Stimulated activated effector memory CD8-positive, alpha-beta T cell treated with anti-CD3 and anti-CD28 coated beads, Interleukin-12 subunit alpha, Interleukin-12 subunit beta, amount 100 ng/mL, for 72 hours (primary cell): ENCODE measurements around the gene GUK1.
"Not testable (repeated sequence)": the region's sequence is repeated elsewhere in the genome, so short reads cannot be mapped to it uniquely, and the experiment has no call there.

ENCODE experiments used
- ATAC-seq: fragments of 150-1000 bp; cut with Tn5 transposase; 2 replicates; pipeline ENCODE4 v1.10.0; 2021
- DNase-seq, 2 donors: peaks; one replicate each; pipeline ENCODE4 v3.0.0; 2021 to 2022; ENCODE audit warnings: low spot score in 2 of 2
- H3K27ac Mint-ChIP-seq: one replicate; pipeline ENCODE4 v1.8.0; 2022; ENCODE audit warnings: mild to moderate bottlenecking, mixed read lengths
- H3K36me3 Mint-ChIP-seq: one replicate; pipeline ENCODE4 v1.8.0; 2022; ENCODE audit warnings: mild to moderate bottlenecking, mixed read lengths
- H3K4me1 Mint-ChIP-seq: one replicate; pipeline ENCODE4 v1.8.0; 2022; ENCODE audit warnings: mixed read lengths
- H3K4me3 Mint-ChIP-seq: one replicate; pipeline ENCODE4 v1.8.0; 2022; ENCODE audit warnings: mild to moderate bottlenecking, mixed read lengths
- H3K9me3 Mint-ChIP-seq: one replicate; pipeline ENCODE4 v1.8.0; 2022; ENCODE audit warnings: mixed read lengths

Gene GUK1

DNA sequence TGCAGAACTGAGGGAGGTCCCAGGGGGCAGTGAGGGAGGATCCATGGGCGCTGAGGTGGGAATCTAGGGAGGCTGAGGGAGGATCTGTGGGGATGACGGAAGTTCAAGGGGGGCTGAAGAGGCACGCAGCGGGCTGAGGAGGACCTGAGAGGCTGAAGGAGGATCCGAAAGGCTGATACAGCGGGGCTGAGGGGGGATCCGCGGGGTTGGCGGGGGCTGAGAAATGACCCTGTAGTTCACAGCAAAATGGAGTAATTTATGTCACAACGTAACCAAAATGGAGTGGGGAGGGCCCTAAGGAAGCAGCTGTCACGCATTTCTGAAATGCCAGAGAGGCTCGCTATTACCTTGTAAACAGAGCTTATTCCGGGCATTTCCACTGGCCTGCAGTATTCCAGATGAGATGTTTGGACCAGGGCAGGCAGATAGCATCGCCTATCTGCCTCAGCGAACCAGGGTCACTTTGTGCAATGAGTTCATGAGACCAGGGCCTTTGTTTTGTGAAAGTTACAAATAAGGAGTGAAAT lies 30.1 kb upstream of the GUK1 start:
- peaks cover 35% of the 10 kb centered on the region for H3K36me3 Mint-ChIP-seq
- DNase-seq (no peak), ATAC-seq (no peak)
- peaks cover 35% of the 10 kb centered on the region for H3K4me1 Mint-ChIP-seq
- H3K4me3 Mint-ChIP-seq, result peak overlapping the region; percentile 91
- peak overlapping the region; percentile 94 for H3K27ac Mint-ChIP-seq
- no peaks in the 10 kb centered on the region for H3K9me3 Mint-ChIP-seq

DNA sequence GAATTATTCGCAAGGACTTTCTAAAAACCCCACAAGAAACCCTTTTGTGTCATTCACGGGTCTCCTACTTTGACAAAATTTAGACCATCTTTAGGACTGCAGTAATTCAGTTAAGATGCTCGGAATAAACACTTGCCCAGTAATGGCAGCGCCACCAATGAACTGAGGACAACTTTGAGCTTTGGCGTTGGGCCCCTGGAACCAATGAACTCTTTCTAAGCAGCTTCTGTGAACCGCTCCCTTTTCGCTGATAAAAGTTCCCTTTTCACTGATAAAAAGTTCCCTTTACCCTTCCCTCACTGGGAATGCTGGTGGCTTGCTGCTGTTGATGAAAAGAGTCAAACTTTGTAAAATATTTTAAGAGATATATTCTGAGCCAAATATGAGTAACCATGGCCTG lies 29.5 kb upstream of the GUK1 start:
- peak overlapping the region; percentile 91 for H3K4me3 Mint-ChIP-seq
- ATAC-seq (no peak), DNase-seq (no peak)
- H3K9me3 Mint-ChIP-seq, result no peaks in the 10 kb centered on the region
- peaks cover 34% of the 10 kb centered on the region for H3K4me1 Mint-ChIP-seq
- no peak overlapping the region for H3K27ac Mint-ChIP-seq
- peaks cover 32% of the 10 kb centered on the region for H3K36me3 Mint-ChIP-seq

DNA sequence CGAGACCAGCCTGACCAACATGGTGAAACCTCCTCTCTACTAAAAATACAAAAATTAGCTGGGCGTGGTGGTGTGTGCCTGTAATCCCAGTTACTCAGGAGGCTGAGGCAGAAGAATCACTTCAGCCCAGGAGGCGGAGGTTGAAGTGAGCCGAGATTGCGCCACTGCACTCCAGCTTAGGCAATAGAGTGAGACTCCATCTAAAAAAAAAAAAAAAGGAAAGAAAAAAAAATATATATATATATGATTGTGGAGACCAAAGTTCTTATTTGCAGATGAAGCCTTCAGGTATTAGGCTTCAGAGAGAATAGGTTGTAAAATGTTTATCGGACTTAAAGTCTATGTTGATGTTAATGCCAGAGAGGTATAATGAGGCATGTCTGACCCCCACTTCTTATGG lies 28.8 kb upstream of the GUK1 start:
- DNase-seq, H3K27ac Mint-ChIP-seq, H3K9me3 Mint-ChIP-seq, H3K4me3 Mint-ChIP-seq, ATAC-seq: not testable (repeated sequence)
- Mint-ChIP-seq H3K36me3 (peaks cover 25% of the 10 kb centered on the region), H3K4me1 (peaks cover 34% of the 10 kb centered on the region)

DNA sequence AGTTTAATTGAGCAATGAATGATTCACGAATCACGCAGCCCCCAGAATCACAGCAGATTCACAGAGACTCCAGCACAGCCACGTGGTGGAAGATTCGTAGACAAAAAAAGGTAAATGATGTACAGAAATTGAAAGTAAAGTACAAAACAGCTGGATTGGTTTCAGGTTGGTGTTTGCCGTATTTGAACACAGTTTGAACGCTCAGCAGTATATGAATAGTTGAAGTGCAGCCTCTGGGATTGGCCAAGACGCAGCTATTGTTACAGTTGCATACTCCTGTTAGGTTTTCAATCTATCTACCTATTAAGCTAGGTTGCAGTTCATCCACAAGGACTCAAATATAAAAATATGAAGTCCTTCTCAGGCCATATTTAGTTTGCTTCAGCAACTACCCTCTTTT lies 27.9 kb upstream of the GUK1 start:
- DNase-seq, result no peak
- no peak for ATAC-seq
- Mint-ChIP-seq H3K9me3 (no peaks in the 10 kb centered on the region), H3K4me3 (no peak overlapping the region), H3K4me1 (peaks cover 28% of the 10 kb centered on the region), H3K36me3 (peaks cover 16% of the 10 kb centered on the region), H3K27ac (no peak overlapping the region)

DNA sequence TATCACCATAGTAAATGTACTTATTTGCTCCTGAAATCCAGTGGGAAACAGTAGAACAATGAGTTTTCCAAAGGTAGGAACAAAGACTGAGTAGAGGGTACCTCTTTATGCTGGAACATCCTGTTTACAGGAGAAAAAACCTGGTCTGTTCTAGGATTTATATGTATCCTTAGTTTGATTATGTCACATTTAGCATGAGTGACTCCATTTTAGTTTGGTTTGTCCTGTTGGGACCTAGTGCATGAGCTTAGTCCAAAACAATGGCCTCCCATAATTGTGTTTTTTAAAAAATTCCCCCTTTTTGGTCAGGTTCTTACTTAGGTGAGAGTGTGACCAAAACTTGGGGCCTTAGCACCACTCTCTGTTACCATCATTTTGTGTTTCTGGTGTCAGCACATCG lies 27.5 kb upstream of the GUK1 start:
- Mint-ChIP-seq H3K4me1 (peaks cover 26% of the 10 kb centered on the region), H3K9me3 (no peaks in the 10 kb centered on the region), H3K27ac (no peak overlapping the region), H3K4me3 (no peak overlapping the region), H3K36me3 (peaks cover 12% of the 10 kb centered on the region)
- ATAC-seq (no peak), DNase-seq (no peak)

DNA sequence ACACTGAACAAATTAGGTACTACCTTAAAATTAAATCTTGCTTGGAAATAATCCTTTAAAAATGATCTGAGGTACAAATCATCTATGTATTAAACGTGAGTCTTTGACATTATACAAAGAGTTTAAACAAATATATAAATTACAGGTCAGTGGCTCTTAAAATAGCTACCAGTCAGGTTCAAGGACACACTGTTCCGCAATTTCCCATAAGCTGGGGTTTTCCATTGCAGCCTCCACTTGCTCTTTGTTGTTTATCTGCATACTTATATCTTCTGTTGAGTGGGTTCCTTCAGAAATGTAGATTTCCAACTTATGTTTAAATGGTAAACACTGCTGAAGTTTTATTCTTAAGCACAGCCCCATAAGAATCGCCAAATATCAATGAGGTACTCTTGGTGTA lies 25.3 kb upstream of the GUK1 start:
- Mint-ChIP-seq H3K36me3 (peaks cover under 1% of the 10 kb centered on the region), H3K27ac (no peak overlapping the region), H3K4me3 (no peak overlapping the region), H3K4me1 (peaks cover 4% of the 10 kb centered on the region), H3K9me3 (peaks cover 3% of the 10 kb centered on the region)
- ATAC-seq, result no peak
- no peak for DNase-seq

DNA sequence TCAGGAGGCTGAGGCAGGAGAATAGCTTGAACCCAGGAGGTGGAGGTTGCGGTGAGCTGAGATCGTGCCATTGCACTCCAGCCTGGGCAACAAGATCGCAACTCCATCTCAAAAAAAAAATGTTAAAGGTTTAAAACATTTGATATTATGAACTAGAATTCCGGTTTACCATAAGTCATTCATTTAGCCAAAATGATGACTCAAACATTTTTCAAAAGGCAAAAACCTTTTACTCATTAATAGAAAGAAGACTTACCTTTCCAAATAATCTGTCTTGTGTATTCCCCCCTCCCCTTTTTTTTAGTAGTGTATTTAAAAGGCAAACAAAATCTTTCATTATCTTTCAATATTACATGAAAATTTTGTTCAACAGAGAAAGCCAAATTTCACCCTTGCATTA lies 22.7 kb upstream of the GUK1 start:
- Mint-ChIP-seq H3K27ac (no peak overlapping the region), H3K4me3 (no peak overlapping the region), H3K36me3 (no peaks in the 10 kb centered on the region), H3K4me1 (no peaks in the 10 kb centered on the region), H3K9me3 (peaks cover 3% of the 10 kb centered on the region)
- no peak for DNase-seq
- ATAC-seq, result no peak

DNA sequence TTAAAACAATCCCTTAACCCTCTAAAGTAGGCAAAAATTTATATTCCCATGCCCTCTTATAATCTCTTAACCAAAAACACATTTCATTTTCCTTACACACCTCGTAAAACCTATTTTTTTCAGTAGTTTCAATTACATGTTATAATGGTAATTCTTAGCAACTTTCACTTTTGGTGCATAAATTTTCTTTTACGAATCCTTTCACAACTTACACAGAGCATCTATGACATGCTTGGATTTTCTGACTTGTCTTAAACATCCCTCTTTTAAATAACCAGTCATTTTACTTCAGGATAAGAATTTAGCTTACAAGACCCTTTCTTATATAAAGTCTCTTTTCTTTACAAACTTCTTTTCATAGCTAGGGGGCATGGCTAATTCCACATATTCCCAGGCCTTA lies 22.0 kb upstream of the GUK1 start:
- no peak for ATAC-seq
- no peak overlapping the region for H3K4me3 Mint-ChIP-seq
- DNase-seq, result no peak
- no peaks in the 10 kb centered on the region for H3K36me3 Mint-ChIP-seq
- H3K9me3 Mint-ChIP-seq, result peaks cover 3% of the 10 kb centered on the region
- H3K27ac Mint-ChIP-seq, result no peak overlapping the region
- no peaks in the 10 kb centered on the region for H3K4me1 Mint-ChIP-seq

DNA sequence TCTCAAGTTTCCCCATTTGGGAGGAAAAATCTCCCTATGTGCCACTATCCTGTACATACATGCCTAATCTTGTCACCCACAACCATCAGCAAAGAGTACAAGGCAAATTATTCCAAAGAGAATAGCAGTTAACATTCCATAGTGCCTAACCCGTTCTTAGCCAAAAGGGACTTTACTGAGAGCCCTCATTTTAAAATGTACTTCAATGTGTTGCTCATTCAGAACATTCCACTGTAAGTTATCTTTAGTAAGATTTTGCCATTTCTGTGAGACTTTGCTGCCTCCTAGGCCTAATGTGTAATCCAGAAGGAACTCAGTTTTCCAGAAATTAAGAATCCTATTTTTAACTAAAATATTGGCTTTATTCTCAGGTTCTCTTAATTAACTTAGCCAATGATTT lies 19.7 kb upstream of the GUK1 start:
- Mint-ChIP-seq H3K4me3 (no peak overlapping the region), H3K4me1 (no peaks in the 10 kb centered on the region), H3K36me3 (no peaks in the 10 kb centered on the region), H3K27ac (no peak overlapping the region), H3K9me3 (peaks cover 3% of the 10 kb centered on the region)
- DNase-seq, result no peak
- ATAC-seq, result no peak

DNA sequence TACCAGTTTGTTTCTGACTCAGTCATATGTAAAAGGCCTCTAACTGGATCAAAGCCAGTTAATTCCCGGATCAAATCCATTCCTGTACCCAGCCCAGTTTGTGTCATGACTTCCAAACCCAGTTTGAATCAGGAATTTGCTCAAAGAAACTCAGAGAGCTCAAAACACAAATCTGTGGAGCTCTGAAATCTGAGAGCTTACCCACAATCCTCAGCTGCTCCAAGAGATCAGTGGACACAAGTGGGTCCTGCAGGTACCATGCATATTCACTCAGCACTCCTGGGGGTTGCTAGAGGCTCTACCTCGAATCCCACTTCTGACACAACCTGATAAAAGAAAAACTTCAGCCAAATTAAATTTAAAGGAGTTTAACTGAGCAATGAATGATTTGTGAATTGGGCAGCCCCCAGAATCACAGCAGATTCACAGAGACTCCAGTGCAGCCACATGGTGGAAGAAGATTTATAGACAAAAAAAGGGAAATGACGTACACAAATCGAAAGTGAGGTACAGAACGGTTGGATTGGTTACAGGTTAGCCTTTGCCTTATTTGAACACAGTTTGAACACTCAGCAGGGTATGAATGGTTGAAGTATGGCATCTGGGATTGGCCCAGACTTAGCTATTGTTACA lies 19.1 kb upstream of the GUK1 start:
- H3K4me1 Mint-ChIP-seq, result no peaks in the 10 kb centered on the region
- peaks cover 3% of the 10 kb centered on the region for H3K9me3 Mint-ChIP-seq
- no peak overlapping the region for H3K27ac Mint-ChIP-seq
- no peak overlapping the region for H3K4me3 Mint-ChIP-seq
- no peak for ATAC-seq
- H3K36me3 Mint-ChIP-seq, result no peaks in the 10 kb centered on the region
- DNase-seq, result no peak

DNA sequence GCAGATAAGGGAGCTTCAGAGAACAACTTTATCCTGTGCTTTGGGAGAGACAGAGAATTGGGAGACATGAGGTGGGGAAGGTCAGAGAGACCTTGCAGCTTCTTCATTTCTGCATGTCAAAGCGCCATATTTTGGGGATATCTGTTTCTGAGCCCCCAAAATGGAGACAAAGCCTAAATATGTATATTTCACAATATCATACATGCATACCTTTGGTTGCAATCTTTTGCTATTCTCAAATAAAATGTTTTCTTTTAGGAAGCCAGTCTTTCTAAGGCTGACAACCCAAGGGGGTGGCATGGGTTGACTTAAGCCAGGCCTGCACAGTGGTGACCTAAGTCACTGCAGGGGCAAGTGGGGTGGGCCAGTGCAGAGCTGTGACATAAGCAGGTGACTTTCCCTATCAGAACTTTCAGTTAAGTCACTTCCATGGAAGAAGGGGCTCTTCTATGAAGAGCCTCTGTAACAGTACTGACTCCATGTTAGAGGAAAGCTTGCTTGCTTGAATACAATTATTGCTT lies 17.1 kb upstream of the GUK1 start:
- DNase-seq (no peak), ATAC-seq (no peak)
- Mint-ChIP-seq H3K4me3 (no peak overlapping the region), H3K27ac (no peak overlapping the region), H3K9me3 (peaks cover 2% of the 10 kb centered on the region), H3K4me1 (no peaks in the 10 kb centered on the region), H3K36me3 (no peaks in the 10 kb centered on the region)

DNA sequence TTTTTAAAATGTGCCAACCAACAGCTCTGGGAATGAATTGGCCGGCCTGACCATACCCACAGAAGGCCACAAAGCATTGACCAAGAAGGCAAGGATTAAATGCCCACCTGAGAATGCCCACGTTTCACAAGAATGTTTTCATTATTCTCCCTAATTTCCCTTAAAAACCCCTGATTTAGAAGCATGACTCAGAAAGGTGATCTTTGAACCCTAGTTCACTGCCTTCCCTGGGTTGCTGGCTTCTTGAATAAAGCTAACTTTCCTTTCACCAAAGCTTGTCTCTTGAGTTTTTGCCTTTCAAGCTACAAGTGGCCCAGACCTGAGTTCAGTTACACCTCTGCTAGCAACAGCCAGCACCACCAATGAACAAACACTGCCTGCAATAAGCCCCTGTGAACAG lies 16.6 kb upstream of the GUK1 start:
- no peak for ATAC-seq
- no peaks in the 10 kb centered on the region for H3K9me3 Mint-ChIP-seq
- no peak overlapping the region for H3K27ac Mint-ChIP-seq
- no peaks in the 10 kb centered on the region for H3K36me3 Mint-ChIP-seq
- H3K4me1 Mint-ChIP-seq, result no peaks in the 10 kb centered on the region
- no peak for DNase-seq
- no peak overlapping the region for H3K4me3 Mint-ChIP-seq

DNA sequence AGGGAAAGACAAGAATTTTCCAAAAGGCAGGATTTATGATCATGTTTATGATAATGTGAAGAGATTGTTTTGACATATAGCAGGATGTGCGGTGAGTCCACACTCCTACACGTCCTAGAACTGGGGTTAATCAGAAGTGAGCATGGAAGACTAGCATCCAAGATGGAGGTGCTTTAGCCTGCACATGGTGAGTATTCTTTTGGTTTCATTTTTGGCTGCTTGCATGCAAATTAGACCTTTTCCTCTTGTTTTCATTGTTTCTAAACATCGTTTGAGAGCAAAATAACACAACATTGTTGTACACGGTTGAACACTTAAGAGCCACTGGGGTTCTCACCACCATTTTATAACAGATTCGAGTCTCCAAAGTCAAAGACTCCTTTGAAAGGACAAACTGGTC lies 14.9 kb upstream of the GUK1 start:
- Mint-ChIP-seq H3K4me3 (no peak overlapping the region), H3K9me3 (no peaks in the 10 kb centered on the region), H3K36me3 (no peaks in the 10 kb centered on the region), H3K4me1 (no peaks in the 10 kb centered on the region), H3K27ac (no peak overlapping the region)
- DNase-seq, result no peak
- no peak for ATAC-seq

DNA sequence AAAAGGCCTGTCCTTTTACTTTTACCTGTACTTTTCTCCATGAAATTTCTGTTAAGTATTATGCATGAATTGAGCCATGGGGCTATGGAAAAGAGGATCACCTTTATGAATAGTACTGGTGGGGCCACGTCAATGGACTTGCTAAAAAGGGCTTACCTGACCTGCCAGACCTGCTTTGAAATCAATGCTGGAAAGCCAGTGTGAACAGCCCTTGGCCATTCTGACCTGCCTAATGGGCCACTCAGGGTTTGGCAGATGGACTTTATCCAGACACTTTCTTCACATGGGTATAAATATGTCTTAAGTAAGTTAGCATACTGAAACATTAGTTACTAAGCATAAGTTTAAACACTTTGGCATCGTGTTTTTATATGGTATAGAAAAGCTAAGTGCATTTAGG lies 8.3 kb upstream of the GUK1 start:
- Mint-ChIP-seq H3K27ac (no peak overlapping the region), H3K4me1 (peaks cover 7% of the 10 kb centered on the region), H3K36me3 (no peaks in the 10 kb centered on the region), H3K9me3 (no peaks in the 10 kb centered on the region), H3K4me3 (no peak overlapping the region)
- no peak for DNase-seq
- ATAC-seq, result no peak

DNA sequence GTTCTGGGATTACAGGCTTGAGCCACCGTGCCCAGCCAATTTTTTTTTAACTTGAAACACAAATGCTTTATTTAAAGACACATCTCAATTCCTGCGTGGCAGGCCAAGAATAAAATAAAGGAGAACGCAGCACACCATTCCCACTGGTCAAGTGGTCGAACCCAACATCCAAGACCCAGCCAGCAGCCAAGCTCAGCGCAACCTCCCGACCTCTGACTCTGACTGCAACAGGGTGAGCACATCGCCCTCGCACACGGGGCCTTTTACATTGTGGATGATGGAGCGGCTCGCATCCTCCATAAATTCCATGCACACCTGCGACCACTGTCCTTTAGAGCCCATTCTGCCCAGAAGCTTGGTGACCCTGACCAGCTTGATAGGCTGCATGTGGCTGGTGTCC lies 5.5 kb upstream of the GUK1 start:
- Mint-ChIP-seq H3K27ac (peak overlapping the region; percentile 63), H3K36me3 (peaks cover 2% of the 10 kb centered on the region), H3K4me1 (peaks cover 15% of the 10 kb centered on the region), H3K9me3 (no peaks in the 10 kb centered on the region), H3K4me3 (no peak overlapping the region)
- DNase-seq, result no peak
- ATAC-seq, result no peak

DNA sequence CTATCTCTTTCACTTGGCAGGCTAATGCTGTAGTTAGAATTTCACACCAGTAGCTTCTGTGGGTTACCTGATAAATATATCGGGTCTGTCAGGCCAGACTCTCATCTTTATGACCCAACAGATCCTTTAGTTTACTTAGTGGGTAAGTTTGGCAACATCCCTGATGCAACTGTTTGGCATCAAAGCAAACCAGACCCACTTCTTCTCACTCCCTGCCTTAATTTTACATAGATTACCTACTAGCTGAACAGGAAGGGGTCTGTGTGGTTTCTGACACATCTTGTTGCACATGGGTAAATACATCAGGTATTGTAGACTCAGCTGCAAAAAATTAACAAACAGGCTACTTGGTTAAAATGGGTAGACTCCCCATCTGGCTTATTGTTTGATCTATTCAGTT lies 3.2 kb upstream of the GUK1 start:
- H3K27ac Mint-ChIP-seq, result peak overlapping the region; percentile 63
- H3K4me1 Mint-ChIP-seq, result peaks cover 15% of the 10 kb centered on the region
- no peaks in the 10 kb centered on the region for H3K9me3 Mint-ChIP-seq
- H3K36me3 Mint-ChIP-seq, result peaks cover 13% of the 10 kb centered on the region
- no peak for ATAC-seq
- H3K4me3 Mint-ChIP-seq, result no peak overlapping the region
- DNase-seq, result no peak
